ENCODE measurements around the gene GPR160. TPM values are rescaled to one million over a fixed set of nuclear protein-coding genes. Genes with fewer than 3 reads are reported as not detected.
"Not testable (repeated sequence)": the region's sequence is repeated elsewhere in the genome, so short reads cannot be mapped to it uniquely, and the experiment has no call there.

GPR160 gene
- total RNA-seq, 1 donor from 2014 or later: 6.0 TPM

DNA sequence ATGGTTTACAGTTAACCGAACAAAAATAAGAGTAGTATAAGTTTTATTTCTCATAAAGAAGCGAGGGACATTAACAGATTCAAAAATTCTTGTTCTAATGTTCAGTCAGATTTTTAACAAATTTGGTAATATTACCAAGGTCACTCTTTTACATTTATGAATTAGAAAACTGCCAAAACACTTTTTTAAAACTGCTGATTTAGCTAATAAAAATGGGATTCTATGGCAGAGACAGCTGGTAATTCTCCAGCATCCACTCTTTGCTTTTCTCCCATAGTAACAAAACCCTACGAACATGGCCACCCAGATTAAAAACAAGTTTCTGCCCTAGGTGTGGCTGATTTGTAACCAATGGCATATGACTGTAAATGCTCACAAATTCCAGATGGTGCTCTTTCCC is 71.2 kb downstream of the GPR160 start:
- Histone ChIP-seq H3K9me3 (ENCODE audit: low read depth) (no peaks in the 10 kb centered on the region), H3K27me3 (no peaks in the 10 kb centered on the region), H3K9ac (no peak overlapping the region), H3K79me2 (ENCODE audit: low read depth) (no peaks in the 10 kb centered on the region), H3F3A (ENCODE audit: low read depth) (no peaks in the 10 kb centered on the region), H3K4me3 (no peak overlapping the region), H3K4me2 (no peak overlapping the region), H3K36me3 (peaks cover 12% of the 10 kb centered on the region), H2AFZ (replicated peaks) (no peak overlapping the region), H3K27ac (no peak overlapping the region), H4K20me1 (ENCODE audit: low read depth) (no peaks in the 10 kb centered on the region), H3K4me1 (no peaks in the 10 kb centered on the region)
- H3K4me3 Mint-ChIP-seq: no peak overlapping the region
- H3K27ac Mint-ChIP-seq: no peak overlapping the region
- TF ChIP-seq, protein P1, sequence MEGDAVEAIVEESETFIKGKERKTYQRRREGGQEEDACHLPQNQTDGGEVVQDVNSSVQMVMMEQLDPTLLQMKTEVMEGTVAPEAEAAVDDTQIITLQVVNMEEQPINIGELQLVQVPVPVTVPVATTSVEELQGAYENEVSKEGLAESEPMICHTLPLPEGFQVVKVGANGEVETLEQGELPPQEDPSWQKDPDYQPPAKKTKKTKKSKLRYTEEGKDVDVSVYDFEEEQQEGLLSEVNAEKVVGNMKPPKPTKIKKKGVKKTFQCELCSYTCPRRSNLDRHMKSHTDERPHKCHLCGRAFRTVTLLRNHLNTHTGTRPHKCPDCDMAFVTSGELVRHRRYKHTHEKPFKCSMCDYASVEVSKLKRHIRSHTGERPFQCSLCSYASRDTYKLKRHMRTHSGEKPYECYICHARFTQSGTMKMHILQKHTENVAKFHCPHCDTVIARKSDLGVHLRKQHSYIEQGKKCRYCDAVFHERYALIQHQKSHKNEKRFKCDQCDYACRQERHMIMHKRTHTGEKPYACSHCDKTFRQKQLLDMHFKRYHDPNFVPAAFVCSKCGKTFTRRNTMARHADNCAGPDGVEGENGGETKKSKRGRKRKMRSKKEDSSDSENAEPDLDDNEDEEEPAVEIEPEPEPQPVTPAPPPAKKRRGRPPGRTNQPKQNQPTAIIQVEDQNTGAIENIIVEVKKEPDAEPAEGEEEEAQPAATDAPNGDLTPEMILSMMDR (IDR thresholded peaks at IDR 0.05): no peak
- TF ChIP-seq EZH2phosphoT487 (IDR thresholded peaks at IDR 0.05) (no peak), EZH2 (IDR thresholded peaks at IDR 0.05) (no peak)
- peaks cover 16% of the 10 kb centered on the region for H3K36me3 Mint-ChIP-seq
- no peaks in the 10 kb centered on the region for H3K9me3 Mint-ChIP-seq
- no peaks in the 10 kb centered on the region for H3K4me1 Mint-ChIP-seq
- no peak for DNase-seq (ENCODE audit: low spot score)
- H3K27me3 Mint-ChIP-seq (ENCODE audit: insufficient read depth, low read depth): no peaks in the 10 kb centered on the region

DNA sequence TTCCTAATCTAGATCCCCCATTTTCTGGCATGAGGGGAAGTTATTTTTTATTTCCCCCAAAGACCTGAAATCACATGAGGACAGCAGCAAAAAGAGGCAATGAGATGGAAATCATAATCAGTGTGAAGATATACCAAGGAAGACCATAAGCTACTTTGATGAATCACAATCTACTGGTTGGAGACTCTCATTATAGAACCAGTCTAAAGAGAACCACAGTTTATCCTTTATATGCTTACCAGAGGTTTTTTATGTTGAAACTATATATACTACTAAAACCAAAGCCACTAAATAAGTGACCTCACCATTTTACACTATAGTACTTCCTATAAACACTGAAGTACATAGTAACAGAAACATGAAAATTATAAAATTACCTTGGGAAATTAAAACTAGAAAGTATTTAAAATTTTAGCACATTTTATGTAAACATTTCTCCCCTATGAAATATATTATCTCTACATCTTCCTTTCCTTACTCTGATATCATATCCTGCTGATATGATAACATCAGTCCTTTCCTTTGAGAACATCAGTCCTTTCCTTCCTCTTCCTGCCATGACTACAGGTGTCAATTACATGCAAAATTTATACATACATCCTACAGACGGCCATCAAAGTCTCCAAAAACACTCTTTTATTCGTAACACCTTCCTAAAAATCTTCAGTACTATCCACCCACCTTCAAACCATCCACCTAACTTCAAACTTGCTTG is 71.9 kb downstream of the GPR160 start:
- H3K9me3 Mint-ChIP-seq: no peaks in the 10 kb centered on the region
- H3K36me3 Mint-ChIP-seq: peaks cover 19% of the 10 kb centered on the region
- no peak overlapping the region for H3K4me3 Mint-ChIP-seq
- no peaks in the 10 kb centered on the region for H3K27me3 Mint-ChIP-seq (ENCODE audit: insufficient read depth, low read depth)
- Histone ChIP-seq H3K27ac (no peak overlapping the region), H3K36me3 (peaks cover 12% of the 10 kb centered on the region), H3K9me3 (ENCODE audit: low read depth) (no peaks in the 10 kb centered on the region), H2AFZ (replicated peaks) (no peak overlapping the region), H3K4me3 (no peak overlapping the region), H3K4me2 (no peak overlapping the region), H3K4me1 (no peaks in the 10 kb centered on the region), H3K27me3 (no peaks in the 10 kb centered on the region), H3K9ac (no peak overlapping the region), H3F3A (ENCODE audit: low read depth) (no peaks in the 10 kb centered on the region), H3K79me2 (ENCODE audit: low read depth) (no peaks in the 10 kb centered on the region), H4K20me1 (ENCODE audit: low read depth) (no peaks in the 10 kb centered on the region)
- H3K4me1 Mint-ChIP-seq: no peaks in the 10 kb centered on the region
- H3K27ac Mint-ChIP-seq: no peak overlapping the region
- no peak for DNase-seq (ENCODE audit: low spot score)
- TF ChIP-seq, protein P1 (IDR thresholded peaks at IDR 0.05): no peak
- TF ChIP-seq EZH2phosphoT487 (IDR thresholded peaks at IDR 0.05) (no peak), EZH2 (IDR thresholded peaks at IDR 0.05) (no peak)

DNA sequence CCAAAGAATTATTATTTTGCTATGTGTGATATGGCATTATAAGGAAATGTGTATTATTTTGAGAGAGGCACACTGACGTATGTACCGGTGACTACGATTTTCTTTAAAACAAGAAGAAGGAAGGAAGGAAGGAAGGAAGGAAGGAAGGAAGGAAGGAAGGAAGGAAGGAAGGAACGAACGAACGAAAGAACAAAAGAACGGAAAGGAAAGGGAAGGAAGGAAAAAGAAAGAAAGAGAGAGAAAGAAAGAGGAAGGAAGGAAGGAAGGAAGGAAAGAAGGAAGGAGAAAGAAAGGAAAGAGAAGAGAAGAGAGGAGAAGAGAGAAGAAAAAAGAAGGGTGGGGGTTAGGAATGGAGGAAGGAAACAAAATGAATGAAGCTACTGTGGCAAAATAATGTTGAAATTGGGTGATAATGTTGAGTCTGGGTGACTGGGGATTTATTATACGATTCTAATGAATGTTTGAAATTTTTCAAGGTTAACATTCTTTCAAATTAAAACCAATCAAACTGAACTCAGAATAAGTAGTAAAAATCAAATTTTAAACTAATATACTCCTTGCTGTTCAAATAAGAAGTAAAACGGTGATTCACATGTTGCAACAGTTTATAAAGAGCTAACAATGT is 73.5 kb downstream of the GPR160 start:
- Mint-ChIP-seq H3K4me1 (no peaks in the 10 kb centered on the region), H3K36me3 (peaks cover 23% of the 10 kb centered on the region), H3K27ac (no peak overlapping the region), H3K27me3 (ENCODE audit: insufficient read depth, low read depth) (no peaks in the 10 kb centered on the region), H3K4me3 (no peak overlapping the region), H3K9me3 (no peaks in the 10 kb centered on the region)
- Histone ChIP-seq H2AFZ (replicated peaks) (no peak overlapping the region), H3F3A (ENCODE audit: low read depth) (no peaks in the 10 kb centered on the region), H3K4me1 (no peaks in the 10 kb centered on the region), H3K36me3 (peaks cover 12% of the 10 kb centered on the region), H3K79me2 (ENCODE audit: low read depth) (no peaks in the 10 kb centered on the region), H3K4me3 (no peak overlapping the region), H3K4me2 (no peak overlapping the region), H3K27me3 (no peaks in the 10 kb centered on the region), H3K9me3 (ENCODE audit: low read depth) (no peaks in the 10 kb centered on the region), H4K20me1 (ENCODE audit: low read depth) (no peaks in the 10 kb centered on the region), H3K27ac (no peak overlapping the region), H3K9ac (no peak overlapping the region)
- DNase-seq (ENCODE audit: low spot score): no peak
- TF ChIP-seq, protein P1 (IDR thresholded peaks at IDR 0.05): no peak
- TF ChIP-seq EZH2phosphoT487 (IDR thresholded peaks at IDR 0.05): no peak
- no peak for TF ChIP-seq EZH2 (IDR thresholded peaks at IDR 0.05)

DNA sequence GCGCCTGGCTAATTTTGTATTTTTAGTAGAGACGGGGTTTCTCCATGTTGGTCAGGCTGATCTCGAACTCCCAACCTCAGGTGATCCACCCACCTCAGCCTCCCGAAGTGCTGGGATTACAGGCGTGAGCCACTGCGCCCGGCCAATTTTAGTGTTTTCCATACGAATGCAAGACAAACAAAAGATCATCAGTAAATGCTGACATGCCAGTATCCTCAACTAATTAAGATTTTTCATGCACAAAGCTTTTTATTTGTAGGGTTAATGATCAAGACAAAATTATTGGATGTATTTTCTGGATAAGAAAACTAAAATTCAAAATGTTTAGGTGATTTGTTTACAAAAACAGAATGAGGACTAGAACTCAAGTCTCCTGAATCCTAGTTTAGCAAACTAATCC is 76.4 kb downstream of the GPR160 start:
- H3K27ac ChIP-seq; H3K4me3 ChIP-seq; H4K20me1 ChIP-seq (ENCODE audit: low read depth); H3K4me1 Mint-ChIP-seq; H3K27ac Mint-ChIP-seq; H3K27me3 Mint-ChIP-seq (ENCODE audit: insufficient read depth, low read depth); H3K9ac ChIP-seq; H2AFZ ChIP-seq (replicated peaks); H3K9me3 Mint-ChIP-seq; H3K9me3 ChIP-seq (ENCODE audit: low read depth); H3K79me2 ChIP-seq (ENCODE audit: low read depth); H3K4me2 ChIP-seq; H3K27me3 ChIP-seq; DNase-seq (ENCODE audit: low spot score); H3K4me3 Mint-ChIP-seq; H3F3A ChIP-seq (ENCODE audit: low read depth); H3K4me1 ChIP-seq: not testable (repeated sequence)
- H3K36me3 ChIP-seq: peaks cover 12% of the 10 kb centered on the region
- peaks cover 24% of the 10 kb centered on the region for H3K36me3 Mint-ChIP-seq

All from neural progenitor cell (in vitro differentiated cells).